ENCODE measurements around the gene MGA.
A peak's percentile ranks its signal among the peaks of the same experiment; 100 is the strongest.

Gene MGA

DNA sequence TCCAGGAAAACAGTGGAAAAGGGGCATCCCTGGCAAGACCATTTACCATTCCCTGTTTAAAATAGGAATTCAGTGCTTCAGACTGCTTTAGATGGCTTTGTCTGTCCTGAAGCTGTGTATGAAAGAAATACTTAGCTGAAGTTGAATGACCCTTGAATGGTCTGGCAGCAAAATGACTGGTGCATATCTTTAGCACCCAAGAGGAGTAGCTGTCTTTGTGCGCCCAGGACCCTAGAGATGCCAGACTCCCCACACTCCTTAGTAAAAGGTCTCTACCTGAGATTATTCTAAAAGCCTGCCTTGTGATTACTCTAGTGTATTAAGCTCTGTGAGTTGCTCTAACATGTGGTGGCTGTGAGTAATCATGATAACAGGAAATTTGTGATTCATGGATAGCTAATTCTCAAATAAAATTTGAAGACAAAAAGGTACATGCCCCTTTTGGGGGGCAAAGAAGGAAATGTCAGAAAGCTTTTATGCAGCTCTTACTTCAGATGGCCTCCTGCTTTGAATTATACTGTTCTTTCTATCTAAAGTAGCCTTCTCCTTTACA lies 117.3 kb downstream of the MGA start:
- Mint-ChIP-seq H3K4me1 (ENCODE audit: low read depth) (peaks cover 77% of the 10 kb centered on the region), H3K36me3 (peaks cover 3% of the 10 kb centered on the region), H3K27ac (no peak overlapping the region), H3K9me3 (ENCODE audit: low read depth) (no peaks in the 10 kb centered on the region), H3K4me3 (peak overlapping the region; percentile 15), H3K27me3 (no peaks in the 10 kb centered on the region)

DNA sequence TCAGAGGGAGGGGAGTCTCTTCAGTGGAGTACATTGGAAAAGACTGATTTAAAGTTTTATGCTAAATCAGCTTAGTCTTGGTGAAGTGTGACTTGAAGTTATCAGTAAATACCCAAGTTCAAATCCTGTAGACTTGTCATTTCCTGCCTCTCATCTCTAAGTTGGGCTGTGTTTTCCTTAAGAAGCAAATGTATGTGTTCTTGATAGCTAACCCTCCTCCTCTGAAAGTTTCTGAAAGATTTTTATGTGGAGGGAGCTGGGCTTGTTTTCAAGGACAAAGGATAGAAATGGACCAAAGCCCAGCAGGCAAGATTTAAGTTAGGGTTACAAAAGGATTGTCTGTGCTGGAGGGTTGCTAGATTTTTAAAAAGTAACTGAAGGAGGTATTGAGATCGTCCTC lies 118.3 kb downstream of the MGA start:
- H3K4me1 Mint-ChIP-seq (ENCODE audit: low read depth): peaks cover 71% of the 10 kb centered on the region
- no peaks in the 10 kb centered on the region for H3K9me3 Mint-ChIP-seq (ENCODE audit: low read depth)
- no peak overlapping the region for H3K27ac Mint-ChIP-seq
- H3K4me3 Mint-ChIP-seq: no peak overlapping the region
- H3K27me3 Mint-ChIP-seq: no peaks in the 10 kb centered on the region
- H3K36me3 Mint-ChIP-seq: peaks cover 7% of the 10 kb centered on the region

DNA sequence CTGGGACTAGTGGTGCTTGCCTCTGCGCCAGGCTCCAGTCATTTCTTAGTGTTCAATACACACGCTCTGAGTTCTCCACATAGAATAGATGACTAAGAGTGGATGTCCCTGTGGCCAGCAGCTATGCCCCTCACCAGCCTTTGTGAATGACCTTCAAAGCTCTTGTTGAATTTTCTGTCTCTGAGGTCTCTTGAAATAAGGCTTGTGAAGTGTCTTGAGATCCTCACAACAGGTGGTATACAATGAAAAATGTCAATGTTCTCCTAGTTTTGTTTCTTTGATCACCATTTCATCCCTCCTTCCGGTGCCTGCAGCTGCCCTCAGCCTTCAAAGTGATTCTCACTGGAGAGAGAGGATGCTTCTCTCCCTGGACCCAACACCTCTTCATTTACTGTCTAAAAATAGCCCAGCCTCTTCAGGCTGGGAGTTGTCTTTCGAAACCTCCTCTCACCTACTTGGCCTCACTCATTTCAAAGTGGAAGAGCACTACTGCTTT lies 119.5 kb downstream of the MGA start:
- no peaks in the 10 kb centered on the region for H3K27me3 Mint-ChIP-seq
- H3K36me3 Mint-ChIP-seq: peaks cover 7% of the 10 kb centered on the region
- H3K9me3 Mint-ChIP-seq (ENCODE audit: low read depth): no peaks in the 10 kb centered on the region
- peak overlapping the region; percentile 3 for H3K4me3 Mint-ChIP-seq
- peaks cover 69% of the 10 kb centered on the region for H3K4me1 Mint-ChIP-seq (ENCODE audit: low read depth)
- H3K27ac Mint-ChIP-seq: peak overlapping the region; percentile 8

DNA sequence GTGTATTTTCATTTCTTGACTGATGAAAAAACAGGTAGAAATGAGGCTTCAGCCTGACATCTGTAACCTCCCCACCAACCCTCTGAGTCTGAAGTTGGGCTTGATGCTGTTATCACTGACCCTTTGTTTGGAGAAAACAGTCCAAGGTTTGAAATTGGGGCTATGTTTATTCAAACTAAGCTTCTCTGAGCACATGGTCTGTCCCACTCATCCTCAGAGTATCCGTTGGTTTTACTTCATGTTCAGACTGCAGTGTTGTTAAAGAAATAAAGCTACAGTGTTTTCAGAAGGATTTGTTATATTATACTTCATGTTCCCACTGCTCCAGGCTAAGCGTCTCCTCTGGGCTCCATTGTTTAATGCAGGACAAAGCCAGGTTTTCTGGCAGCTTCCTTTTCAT lies 120.1 kb downstream of the MGA start:
- Mint-ChIP-seq H3K27me3 (no peaks in the 10 kb centered on the region), H3K9me3 (ENCODE audit: low read depth) (no peaks in the 10 kb centered on the region), H3K36me3 (peaks cover 8% of the 10 kb centered on the region), H3K4me3 (no peak overlapping the region), H3K4me1 (ENCODE audit: low read depth) (peaks cover 65% of the 10 kb centered on the region), H3K27ac (no peak overlapping the region)

DNA sequence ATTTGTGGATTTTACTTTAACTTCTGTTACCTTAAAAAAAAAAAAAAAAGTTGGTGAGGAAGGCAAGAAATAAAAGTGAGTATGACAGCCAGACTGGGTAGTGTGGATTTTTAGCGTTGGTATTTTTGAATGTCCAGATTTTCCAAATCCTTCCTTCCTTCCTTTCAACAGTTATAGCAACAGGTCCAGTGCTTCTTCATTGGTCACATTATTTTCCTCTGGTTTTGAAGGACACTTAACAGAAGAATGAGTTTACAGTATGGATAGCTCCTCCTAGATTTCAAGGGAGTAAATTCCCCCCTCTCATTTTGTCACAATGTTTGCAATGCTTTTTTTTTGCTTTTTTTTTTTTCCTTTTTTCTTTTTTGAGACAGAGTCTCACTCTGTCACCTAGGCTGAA lies 120.5 kb downstream of the MGA start:
- Mint-ChIP-seq H3K4me1 (ENCODE audit: low read depth) (peaks cover 60% of the 10 kb centered on the region), H3K27me3 (no peaks in the 10 kb centered on the region), H3K36me3 (peaks cover 8% of the 10 kb centered on the region), H3K27ac (no peak overlapping the region), H3K4me3 (no peak overlapping the region), H3K9me3 (ENCODE audit: low read depth) (no peaks in the 10 kb centered on the region)

DNA sequence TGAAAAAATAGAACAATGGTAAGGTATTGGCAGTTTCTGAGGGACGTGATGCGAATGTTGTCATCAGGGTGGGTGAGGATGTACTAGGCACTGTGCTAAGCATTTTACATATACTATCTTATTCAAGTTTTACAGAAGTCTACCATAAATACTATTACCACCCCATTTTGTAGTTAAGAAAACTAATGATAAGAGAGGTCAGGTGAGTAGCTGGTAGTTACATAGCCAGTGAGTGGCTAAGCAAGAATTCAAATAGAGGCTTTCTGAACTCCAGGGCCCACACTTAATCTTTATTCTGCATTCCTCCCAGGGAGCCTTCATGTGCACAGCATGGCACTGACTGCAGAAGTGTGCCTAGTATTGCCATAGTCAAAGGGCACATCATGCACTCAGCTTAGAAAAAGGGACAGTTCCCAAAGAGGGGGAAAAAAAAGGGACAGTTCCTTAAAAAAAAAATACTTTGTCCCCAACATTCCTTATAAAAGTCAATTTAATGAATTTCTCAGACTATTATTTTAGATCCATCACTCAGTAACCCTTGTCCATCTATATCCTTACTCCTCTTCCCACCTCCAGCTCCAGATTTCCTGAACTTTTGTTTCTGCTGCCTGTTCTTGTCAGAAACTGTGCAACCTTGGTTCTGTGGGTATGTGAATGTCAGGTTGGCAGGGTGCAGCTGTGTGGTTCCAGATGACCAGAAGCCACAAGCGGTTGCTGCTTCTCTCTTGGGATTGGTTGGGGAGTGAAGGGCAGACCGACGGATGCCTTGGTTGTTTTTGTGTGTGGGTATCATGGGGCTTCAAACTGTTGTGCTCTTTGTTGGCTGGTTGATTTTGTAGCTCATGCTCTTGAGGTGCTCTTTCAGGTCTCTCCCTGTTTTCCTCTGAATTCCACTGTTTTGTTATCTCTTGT lies 122.4 kb downstream of the MGA start:
- Mint-ChIP-seq H3K4me1 (ENCODE audit: low read depth) (peaks cover 43% of the 10 kb centered on the region), H3K9me3 (ENCODE audit: low read depth) (no peaks in the 10 kb centered on the region), H3K27ac (peak overlapping the region; percentile 1), H3K27me3 (no peaks in the 10 kb centered on the region), H3K4me3 (no peak overlapping the region), H3K36me3 (peaks cover 8% of the 10 kb centered on the region)

DNA sequence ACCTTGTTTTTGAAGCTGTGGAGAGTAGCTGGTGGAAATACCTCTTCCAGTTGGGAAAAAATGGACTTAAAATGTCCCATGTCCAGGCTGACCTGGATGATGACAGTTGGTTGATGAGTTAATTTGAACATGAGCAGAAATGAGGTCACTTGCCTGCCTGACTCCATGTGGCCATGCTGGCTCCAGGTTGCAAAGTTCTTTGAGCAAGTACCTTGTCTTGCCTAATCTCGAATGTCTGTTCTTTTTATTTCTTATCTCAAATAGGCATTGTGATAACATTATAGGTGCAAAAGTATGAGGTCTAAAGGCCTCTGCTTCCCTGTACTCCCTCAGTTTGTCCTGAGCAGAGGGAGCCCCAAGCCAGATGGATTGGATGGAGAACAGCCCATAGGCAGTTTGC lies 123.1 kb downstream of the MGA start:
- Mint-ChIP-seq H3K27me3 (no peaks in the 10 kb centered on the region), H3K36me3 (peaks cover 8% of the 10 kb centered on the region), H3K4me3 (no peak overlapping the region), H3K9me3 (ENCODE audit: low read depth) (no peaks in the 10 kb centered on the region), H3K4me1 (ENCODE audit: low read depth) (peaks cover 38% of the 10 kb centered on the region), H3K27ac (peak overlapping the region; percentile 1)

DNA sequence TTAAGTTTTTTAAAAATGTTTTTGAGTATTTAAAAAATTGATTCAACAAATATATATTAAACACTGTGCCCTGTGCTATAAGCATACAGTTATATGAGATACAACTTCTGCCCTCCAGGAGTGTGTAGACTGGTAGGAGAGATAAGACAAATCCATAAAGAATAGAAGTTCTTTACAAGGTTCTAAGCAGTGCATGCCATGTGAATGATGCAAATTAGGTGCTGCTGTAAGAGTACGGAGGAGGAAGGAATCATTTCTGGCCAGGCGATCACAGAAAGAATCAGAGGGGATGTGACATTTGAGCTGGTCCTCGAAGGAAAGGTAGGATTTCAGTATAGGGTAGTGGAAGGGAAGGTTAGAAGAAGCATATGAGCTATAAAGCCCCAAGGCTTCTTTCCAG lies 128.1 kb downstream of the MGA start:
- Mint-ChIP-seq H3K4me3 (no peak overlapping the region), H3K4me1 (ENCODE audit: low read depth) (peaks cover 44% of the 10 kb centered on the region)

DNA sequence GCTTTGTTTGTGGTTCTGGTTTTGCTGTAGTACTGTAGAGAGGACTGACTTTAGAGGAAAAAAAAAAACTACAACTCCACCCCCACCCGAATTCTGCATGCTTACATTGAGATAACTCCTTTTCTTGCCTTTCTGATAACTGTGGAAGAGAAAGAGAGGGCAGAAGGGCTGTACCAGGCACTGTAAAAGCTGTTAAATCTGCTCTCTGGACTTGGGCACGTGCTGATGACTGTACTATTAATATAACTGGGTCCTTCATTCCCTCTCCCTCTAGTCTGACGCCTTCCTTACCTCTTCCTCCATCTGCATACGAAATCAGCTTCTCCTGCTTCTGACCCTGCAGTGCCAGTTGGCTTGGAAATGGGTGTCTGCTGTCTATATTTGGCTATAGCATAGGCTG lies 129.0 kb downstream of the MGA start:
- H3K9me3 Mint-ChIP-seq (ENCODE audit: low read depth): no peaks in the 10 kb centered on the region
- H3K4me1 Mint-ChIP-seq (ENCODE audit: low read depth): peaks cover 44% of the 10 kb centered on the region
- H3K4me3 Mint-ChIP-seq: no peak overlapping the region
- no peak overlapping the region for H3K27ac Mint-ChIP-seq
- no peaks in the 10 kb centered on the region for H3K27me3 Mint-ChIP-seq
- peaks cover 2% of the 10 kb centered on the region for H3K36me3 Mint-ChIP-seq

More for the DNA sequence above, 128.1 kb downstream of the MGA start:
- Mint-ChIP-seq H3K27ac (no peak overlapping the region), H3K9me3 (ENCODE audit: low read depth) (no peaks in the 10 kb centered on the region), H3K36me3 (peaks cover 3% of the 10 kb centered on the region), H3K27me3 (no peaks in the 10 kb centered on the region)

DNA sequence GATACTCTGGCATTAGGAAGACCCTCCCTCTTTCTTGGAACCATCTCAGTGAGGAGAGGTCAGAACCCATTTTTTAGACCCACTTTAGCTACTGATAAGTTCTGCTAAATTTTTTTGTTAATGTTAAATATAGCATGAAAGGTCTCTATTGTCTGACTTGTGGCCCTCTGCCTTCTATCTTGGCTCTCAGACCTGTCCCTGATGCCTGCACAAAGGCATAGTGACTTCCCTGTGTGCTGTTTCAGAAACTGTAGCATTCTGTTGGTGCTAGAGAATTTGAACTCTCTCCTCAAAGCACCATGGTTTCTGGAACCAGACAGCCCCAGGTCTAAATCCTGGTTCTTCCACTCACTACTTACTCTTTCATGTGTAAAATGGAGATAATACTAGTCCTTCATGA lies 129.5 kb downstream of the MGA start:
- Mint-ChIP-seq H3K27me3 (no peaks in the 10 kb centered on the region), H3K4me3 (no peak overlapping the region), H3K36me3 (peaks cover 2% of the 10 kb centered on the region), H3K4me1 (ENCODE audit: low read depth) (peaks cover 47% of the 10 kb centered on the region), H3K9me3 (ENCODE audit: low read depth) (no peaks in the 10 kb centered on the region), H3K27ac (no peak overlapping the region)

DNA sequence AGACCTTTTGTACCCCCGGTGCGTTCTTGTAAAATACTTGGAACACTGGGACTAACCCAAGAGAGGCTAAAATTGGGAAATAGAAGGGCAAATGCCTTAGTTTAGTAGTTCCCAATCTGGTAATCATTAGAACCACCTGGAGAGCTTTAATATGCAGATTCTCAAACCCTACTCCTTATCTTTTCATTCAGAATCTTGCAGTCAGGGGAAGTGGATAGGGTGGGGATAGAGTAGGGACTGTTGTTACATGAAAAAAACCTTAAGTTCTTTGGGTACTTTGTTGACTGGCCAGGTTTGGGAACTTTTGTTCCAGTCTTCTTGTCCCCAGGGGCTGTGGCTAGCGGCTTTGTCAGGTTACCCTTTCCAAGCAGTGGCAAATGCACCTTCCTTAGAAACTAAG lies 130.0 kb downstream of the MGA start:
- no peaks in the 10 kb centered on the region for H3K9me3 Mint-ChIP-seq (ENCODE audit: low read depth)
- no peak overlapping the region for H3K27ac Mint-ChIP-seq
- no peak overlapping the region for H3K4me3 Mint-ChIP-seq
- peaks cover under 1% of the 10 kb centered on the region for H3K36me3 Mint-ChIP-seq
- H3K27me3 Mint-ChIP-seq: no peaks in the 10 kb centered on the region
- H3K4me1 Mint-ChIP-seq (ENCODE audit: low read depth): peaks cover 49% of the 10 kb centered on the region

DNA sequence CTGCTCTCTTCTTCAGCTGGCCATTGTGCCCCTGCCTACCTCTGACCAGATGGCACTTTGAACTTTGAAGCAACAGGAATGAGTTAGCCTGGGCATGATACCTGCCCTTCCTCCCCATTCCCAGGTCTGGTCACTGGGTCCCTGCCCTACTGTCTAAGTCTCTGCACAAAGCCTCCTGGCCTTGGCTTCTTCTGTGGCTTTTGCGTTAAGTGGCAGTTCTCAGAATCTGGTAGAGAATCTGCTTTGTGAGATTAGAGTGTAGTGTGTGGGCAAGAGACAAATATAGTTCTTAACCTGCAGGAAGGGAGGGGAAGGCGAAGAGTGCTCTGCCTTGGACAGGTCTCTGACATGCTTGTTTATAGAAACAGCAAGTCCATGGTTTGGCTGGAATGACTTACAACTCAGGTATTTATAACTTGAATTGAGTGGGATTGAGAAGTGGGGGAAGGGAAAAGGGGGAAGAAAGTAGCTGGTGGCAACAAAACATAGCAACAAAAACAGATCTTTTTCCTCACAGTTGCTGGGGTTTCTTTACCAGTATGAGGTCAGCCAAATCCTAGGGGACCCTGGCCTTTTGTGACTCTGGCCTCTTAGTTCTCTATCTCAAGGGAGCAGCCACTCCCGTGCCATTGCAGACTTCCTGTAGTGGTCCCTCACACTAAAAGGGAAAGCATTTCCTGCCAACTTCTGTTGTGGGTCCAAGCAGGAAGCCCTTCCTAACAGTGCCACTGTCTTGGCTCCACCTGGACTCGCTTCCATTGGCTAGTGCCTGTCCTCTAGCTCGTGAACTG lies 130.7 kb downstream of the MGA start:
- no peaks in the 10 kb centered on the region for H3K36me3 Mint-ChIP-seq
- H3K27me3 Mint-ChIP-seq: no peaks in the 10 kb centered on the region
- H3K9me3 Mint-ChIP-seq (ENCODE audit: low read depth): no peaks in the 10 kb centered on the region
- peak overlapping the region; percentile 2 for H3K27ac Mint-ChIP-seq
- no peak overlapping the region for H3K4me3 Mint-ChIP-seq
- peaks cover 54% of the 10 kb centered on the region for H3K4me1 Mint-ChIP-seq (ENCODE audit: low read depth)

DNA sequence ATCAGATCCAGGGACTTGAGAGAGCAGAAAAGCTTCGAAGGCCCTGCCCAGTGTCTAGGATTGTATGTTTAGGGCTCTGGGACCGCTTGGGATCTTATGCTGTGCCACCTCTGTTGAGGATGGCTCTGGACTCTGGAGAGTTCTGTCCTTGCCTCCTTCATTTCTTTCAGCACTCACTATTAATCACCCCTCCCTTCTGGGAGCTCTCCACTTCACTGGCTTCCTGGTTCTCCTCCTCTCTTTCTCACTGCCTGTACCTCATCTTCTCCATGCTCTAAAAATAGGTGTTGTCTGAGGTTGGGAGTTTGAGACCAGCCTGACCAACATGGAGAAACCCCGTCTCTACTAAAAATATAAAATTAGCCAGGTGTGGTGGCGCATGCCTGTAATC lies 131.3 kb downstream of the MGA start:
- H3K27me3 Mint-ChIP-seq: no peaks in the 10 kb centered on the region
- no peaks in the 10 kb centered on the region for H3K36me3 Mint-ChIP-seq
- H3K4me3 Mint-ChIP-seq: no peak overlapping the region
- no peaks in the 10 kb centered on the region for H3K9me3 Mint-ChIP-seq (ENCODE audit: low read depth)
- peaks cover 59% of the 10 kb centered on the region for H3K4me1 Mint-ChIP-seq (ENCODE audit: low read depth)
- H3K27ac Mint-ChIP-seq: no peak overlapping the region

DNA sequence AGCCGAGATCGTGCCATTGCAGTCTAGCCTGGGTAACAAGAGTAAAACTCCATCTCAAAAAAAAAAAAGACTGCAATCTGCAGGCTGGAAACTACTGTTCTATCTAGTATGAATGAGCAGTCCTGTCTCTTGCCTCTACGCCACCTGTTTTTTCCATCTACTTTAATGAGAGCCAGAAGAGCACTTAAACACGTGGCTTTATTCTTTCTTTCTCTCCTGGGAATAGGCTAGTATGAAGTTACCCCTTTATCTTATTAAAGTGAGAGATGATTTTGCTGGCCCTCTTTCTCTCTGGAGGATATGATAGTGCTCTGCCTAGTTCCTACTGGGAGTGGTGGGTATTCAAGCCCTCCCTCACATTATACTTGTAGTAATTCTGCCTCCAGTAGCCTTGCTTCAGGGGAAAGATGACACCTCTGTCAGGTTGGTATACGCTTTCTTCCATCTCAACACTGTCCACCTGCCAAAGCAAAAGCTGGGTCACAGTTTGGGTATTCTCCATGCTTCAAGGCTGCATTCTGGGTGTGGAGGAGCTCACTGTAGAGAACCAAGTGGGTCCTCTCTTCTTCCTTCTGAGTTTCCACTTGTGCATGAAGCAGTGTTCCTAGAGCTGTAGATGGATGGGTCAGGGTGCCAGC lies 131.9 kb downstream of the MGA start:
- no peaks in the 10 kb centered on the region for H3K27me3 Mint-ChIP-seq
- H3K4me3 Mint-ChIP-seq: no peak overlapping the region
- peak overlapping the region; percentile 16 for H3K27ac Mint-ChIP-seq
- no peaks in the 10 kb centered on the region for H3K9me3 Mint-ChIP-seq (ENCODE audit: low read depth)
- H3K4me1 Mint-ChIP-seq (ENCODE audit: low read depth): peaks cover 62% of the 10 kb centered on the region
- no peaks in the 10 kb centered on the region for H3K36me3 Mint-ChIP-seq

DNA sequence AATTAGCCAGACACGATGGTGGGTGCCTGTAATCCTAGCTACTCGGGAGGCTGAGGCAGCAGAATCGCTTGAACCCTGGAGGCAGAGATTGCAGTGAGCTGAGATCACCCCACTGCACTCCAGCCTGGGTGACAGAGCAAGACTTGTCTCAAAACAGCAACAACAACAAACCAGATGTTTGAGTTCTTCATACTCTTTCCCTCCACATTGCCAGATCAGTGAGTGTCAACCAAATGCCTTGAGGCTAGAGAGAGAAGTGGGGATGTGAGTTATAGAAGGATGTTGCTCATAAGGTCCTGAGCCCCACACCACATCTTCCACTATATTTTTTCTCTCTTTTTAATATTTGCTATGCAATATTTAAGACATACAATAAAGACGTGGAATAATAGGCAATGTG lies 133.9 kb downstream of the MGA start:
- Mint-ChIP-seq H3K4me3 (no peak overlapping the region), H3K9me3 (ENCODE audit: low read depth) (no peaks in the 10 kb centered on the region), H3K4me1 (ENCODE audit: low read depth) (peaks cover 56% of the 10 kb centered on the region), H3K36me3 (no peaks in the 10 kb centered on the region), H3K27me3 (no peaks in the 10 kb centered on the region), H3K27ac (peak overlapping the region; percentile 46)
